Islet precursor cell (in vitro differentiated cells): Measurements from ENCODE around the gene RAB40C.
A peak's percentile ranks its signal among the peaks of the same experiment; 100 is the strongest.

ENCODE experiments used
- DNase-seq: peaks from one replicate; pipeline ENCODE4 v3.0.0-alpha.2; 2018

RAB40C gene

DNA sequence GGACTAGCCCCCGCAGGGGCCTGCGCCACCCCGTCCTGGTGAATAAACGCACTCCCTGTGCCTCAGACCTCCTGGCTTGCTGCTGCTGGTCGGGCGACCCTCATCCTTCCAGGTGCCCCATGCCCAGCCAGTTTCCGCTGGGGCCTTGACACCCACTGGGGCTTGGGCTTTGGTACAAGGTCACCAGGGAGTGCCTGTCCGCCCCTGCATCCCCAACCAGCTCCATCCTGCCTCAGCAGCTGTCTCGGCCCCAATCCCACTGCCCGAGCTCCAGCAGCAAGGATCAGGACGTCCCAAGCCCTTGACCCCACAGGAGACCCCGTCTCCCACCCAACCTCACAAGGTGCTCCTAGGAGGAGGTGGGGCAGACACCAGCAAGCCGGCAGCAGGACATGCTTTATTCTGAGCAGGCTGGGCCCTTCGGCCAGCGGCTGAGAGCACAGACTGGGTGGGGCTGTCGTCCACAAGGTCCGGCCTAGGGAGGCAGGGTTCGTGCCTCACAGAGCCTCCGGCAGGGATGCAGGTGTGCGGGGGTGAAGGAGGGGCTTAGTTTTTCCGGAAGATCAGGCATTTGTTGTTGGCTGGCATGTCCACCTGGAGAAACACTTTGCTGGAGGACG lies 44.3 kb downstream of the RAB40C start:
- DNase-seq = no peak

DNA sequence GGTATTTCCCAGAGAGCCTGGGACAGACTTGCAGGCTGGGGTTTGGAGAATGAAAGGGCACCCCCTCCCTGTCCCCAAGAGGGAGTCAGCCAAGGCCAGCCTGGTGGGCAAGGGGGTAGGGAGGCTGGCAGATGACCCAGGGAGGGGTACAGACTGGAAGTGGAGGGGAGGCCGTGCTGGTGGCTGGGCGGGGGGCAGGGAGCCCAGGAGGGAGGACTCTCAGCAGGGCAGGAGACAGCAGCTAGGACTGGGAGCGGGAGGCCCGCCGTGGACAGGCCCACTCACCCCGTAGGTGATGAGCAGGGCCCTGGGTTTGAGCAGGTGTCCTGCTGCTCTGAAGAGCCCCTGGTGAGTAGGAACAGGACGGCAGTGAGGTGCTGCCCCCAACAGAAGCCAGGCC lies 45.1 kb downstream of the RAB40C start:
- no peak for DNase-seq

DNA sequence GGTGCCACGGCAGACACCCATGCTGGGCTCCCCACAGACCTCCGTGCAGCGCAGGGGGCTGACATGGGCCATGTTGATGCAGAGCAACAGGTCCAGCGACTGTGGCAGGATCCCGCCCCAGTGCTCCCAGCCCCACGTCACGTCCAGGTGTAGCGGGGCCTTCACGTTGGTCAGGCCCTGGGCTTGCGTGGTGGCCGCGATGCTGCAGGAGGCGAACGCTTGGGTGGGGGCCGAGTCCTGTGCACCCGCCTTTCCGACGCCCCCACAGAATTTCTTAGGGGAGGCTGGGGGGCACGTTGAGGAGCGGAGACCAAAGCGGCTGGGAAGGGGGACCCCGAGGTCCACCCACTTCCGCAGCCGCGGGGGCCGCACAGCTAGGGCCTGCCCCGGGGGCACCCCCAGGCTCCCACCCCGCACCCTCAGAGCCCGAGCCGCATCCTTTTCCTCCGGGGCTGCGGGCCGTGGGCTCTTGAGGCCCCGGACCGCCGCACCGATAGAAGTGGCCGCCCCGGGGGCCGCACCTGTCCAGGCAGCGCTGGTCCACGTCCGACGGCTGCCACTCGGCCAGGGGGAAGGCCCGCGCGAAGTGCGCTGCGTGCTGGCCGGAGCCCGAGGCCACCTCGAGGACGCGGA lies 45.8 kb downstream of the RAB40C start:
- DNase-seq = no peak

DNA sequence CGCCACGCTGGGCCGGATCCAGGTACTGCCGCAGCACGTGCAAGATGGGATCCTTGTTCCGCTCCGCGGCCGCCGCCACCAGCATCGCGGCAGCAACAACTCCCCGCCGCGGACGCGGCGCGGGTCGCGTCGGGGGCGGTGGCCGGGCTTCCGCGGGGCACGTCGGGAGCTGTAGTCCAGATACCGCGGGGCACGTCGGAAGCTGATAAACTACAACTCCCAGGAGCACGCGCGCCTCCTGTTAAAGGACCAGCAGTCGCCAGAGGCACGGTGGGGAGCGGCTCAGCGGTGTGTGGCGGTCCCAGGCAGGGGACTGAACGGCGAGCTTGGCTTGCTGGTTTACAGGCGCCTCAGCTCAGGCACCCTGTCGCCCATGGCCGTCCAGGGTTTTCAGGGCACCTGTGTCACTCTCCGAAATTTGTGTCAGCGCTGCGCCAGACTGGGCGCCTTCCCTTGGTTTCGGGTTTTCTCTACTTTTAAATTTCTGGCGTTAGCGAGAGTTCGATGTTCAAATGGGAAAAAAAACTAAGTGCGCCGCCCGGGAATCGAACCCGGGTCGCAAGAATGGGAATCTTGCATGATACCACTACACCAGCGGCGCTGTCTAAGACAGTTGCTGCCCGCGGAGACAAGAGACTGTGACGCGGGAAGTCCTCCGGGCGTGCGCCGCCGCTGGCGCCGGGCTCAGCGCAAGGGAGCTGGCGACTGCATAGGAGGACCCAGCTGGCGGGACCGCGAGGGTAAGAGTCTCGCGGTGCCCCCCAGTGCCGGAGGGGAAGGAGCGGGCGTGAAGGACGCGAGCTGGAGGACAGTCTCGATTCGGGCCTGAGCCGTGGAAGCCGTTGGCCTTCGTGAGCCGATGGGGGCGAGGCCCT lies 46.6 kb downstream of the RAB40C start, which contains the start of gene METTL26:
TSS of gene METTL26 (minus strand) at position 100 of the 875 bp plus-strand sequence. CDS start at position 85, 15 bp downstream.
- peak; percentile 97 for DNase-seq

DNA sequence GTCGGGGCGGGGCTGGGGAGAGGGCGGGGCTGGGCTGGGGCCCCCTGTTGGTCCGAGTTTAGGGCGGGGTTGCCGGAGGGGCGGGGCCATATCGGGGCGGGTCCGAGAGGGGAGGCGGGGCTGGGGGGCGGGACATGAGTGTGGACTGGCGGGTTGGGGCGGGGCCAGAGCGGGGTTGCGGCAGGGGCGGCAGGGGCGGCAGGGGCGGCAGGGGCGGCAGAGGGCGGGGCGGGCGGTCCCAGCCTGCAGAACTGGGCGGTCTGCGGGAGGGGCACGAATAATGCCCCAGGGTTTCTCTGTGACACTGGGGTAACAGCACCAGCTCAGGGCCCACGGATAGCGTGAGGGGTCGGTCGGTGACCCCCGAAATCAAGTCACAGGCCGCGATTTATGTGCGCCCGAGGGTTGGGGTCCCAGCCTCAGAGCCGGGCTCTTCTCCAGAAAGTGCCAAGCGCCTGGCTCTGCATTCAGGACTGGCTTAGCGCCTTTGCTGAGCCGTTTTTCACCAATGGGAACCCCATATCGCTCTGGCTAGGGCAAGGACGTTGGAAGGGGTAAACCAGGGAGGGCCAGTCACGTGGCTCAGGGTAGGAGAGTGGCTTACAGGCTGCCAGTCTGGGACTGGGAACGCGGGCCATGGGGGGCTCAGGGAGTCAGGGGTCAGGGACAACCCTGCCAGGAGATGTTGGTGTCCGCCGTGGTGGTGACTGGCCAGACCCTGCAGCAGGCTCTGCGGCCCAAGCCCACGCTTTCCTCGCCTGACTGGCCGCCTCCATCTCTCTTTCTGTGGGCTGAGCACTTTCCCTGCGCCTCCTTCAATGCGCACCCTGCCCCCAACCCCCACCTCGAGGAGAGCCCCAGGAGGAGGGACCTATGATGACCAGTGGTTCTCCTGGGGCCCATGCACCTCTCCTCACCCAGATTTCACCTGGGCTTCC lies 47.5 kb downstream of the RAB40C start:
- DNase-seq = no peak

DNA sequence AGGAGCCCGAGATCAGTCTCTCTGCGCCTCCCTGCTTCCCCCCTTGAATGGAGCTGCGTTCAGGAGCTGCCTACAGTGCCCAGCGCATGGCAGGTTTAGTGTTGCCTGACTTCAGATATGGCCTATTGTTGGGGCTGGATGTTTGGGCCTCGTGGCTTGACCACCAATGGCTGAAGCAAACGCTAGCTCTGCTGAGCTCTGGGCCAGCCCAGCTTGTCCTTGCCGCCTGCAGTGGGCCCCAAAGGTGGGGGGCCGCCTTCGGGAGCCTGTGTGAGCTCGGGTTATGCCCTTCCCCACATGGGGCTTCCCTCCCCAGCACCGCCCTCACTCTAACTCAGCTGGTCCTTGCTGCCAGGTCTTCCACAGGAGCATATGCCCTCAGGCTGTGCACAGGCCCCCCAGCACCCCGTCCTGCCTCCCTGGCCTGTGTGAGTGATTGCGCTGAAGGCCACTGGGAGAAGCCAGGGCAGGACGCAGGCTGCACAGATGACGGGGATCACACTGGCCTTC lies 48.2 kb downstream of the RAB40C start:
- no peak for DNase-seq

DNA sequence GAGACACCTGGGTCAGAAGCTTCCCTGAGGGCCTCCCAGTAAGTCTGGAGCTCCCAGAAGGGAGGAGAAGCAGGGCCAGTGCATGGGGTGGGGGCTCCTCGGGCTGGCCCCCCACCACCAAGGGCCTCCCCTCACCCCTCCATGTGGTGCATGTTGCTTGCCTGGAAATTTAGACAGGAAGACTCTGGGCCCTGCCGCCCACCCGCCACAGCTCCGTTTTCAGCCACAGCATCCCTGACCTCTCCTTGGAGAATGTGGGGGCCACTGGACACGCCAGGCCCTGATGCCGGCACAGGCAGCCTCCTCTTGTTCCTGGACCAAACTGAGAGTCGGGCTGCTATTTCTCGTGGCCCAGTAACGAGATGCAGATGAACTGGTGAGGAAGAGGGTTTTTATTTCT lies 49.0 kb downstream of the RAB40C start:
- DNase-seq = no peak

DNA sequence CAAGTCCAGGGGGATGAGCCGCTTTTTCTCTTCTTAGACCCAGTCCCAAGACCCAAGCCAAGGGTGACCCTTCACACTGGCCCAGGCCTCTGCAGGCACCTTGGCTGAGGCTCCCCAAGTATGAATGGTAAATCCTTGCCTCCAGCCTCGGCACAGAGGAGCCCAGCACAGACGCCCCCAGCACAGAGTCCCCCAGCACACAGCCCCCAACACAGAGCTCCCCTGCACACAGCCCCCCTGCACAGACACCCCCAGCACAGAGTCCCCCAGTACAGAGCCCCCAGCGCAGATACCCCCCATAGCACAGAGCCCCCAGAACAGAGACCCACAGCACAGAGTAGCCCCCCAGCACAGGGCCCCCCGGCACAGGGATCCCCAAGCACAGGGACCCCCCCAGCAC lies 50.7 kb downstream of the RAB40C start:
- DNase-seq = no peak

DNA sequence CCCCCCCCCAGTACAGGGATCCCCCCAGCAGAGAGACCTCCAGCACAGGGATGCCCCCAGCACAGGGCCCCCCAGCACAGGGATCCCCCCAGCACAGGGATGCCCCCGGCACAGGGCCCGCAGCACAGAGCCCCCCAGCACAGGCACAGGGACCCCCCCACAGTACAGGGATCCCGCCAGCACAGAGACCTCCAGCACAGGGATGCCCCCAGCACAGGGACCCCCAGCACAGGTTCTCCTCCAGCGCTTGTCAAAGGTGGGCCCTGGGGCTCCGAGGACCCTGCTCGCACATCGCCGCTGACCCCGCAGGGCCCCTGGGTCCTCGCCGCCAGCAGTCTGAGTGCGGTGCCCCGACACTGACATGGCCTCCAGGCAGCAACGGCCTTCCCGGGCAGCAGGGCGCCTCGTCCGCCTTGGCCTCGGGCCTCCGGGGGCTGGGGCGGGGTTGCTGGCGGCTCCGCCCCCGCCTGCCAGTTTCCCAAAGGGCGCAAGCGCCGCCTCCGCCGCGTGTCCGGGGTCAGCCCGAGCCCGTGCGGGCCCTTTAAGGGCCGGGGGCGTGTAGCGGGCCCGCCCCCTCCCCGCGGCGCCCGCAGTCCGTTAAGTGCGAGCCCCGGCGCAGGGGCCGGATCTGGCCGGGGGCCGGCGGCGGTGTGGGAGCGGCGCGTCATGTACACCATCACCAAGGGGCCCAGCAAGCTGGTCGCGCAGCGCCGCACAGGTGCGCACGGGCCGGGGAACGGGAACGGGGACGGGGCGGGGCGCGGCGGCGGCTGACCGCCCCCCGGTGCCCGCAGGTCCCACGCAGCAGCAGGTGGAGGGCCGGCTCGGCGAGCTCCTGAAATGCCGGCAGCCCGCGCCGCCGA lies 51.7 kb downstream of the RAB40C start, which contains the start of gene MCRIP2:
TSS of gene MCRIP2 (plus strand) at position 503 of the 863 bp plus-strand sequence. CDS start at position 667, 164 bp downstream.
- DNase-seq = peak; percentile 86

DNA sequence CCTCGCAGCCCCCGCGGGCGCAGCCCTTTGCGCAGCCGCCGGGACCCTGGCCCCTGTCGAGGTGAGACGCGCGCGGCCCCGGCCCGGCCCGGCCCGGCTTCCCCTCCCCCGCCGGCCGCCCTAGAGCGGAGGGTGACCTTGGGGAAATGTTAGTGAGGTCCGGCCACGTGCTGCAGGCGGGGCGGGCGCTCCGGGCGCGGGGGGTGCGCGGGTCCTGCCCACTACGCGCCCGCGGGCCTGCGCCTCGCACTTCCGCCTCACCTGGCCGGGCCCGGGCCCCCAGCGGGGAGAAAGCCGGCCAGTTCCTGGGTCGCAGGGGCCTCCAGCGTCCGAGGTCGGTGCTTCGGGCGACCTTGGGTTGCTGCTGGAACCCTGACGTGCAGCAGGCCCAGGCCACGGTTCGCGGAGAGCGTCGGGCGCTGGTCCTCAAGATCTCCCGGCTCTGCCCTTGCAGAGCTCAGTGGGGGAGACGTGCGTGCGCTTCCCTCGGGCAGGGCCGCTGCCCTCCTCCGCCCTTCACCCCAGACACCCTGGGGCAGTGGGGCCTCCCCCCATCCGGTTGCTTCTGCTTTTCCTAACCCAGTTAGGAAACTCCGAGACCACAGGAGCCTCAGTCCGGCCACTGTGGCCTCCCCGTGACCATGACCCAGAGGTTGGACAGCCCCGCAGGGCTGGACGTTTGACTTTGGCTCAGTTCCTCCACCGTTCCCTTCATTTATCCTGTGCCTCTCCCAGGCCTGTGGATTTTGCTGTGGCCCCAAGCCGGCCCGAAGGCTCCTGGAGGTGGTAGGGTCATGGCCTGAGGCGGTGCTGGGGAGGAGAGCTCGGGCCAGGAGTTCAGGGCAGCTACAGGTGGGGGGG lies 52.6 kb downstream of the RAB40C start:
- DNase-seq = no peak

DNA sequence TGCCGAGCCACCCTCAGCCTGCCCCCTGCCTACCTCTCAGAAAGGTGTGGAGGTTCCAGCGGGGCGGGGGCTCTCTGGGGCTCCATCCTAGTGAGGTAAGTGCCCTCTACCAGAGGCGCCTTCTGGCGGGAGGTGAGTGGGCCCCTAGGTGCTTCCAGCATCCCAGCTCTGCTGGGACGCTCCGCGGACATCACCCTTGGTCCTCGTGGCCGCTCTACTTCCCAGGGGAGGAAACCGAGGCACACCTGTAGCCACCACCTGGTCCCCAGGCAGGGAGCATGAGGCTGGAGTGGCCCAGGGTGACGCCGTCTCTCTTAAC lies 53.1 kb downstream of the RAB40C start:
- DNase-seq = no peak

DNA sequence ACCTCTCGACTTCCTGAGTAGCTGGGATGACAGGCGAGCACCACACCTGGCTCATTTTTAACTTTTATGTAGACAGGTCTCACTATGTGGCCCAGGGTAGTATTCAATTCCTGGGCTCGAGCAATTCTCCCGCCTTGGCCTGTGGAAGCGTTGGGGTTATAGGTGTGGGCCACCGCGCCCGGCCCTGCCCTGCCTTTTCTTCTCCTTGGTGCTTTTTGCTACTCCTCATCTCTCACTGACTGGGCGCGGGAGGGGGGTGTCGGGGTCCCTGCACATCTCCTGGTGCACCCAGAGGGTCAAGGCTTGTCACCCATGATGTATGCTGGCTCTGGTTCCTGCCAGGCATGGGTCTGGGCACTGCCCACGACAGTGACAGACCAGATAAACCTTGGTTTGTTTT lies 54.7 kb downstream of the RAB40C start:
- no peak for DNase-seq

DNA sequence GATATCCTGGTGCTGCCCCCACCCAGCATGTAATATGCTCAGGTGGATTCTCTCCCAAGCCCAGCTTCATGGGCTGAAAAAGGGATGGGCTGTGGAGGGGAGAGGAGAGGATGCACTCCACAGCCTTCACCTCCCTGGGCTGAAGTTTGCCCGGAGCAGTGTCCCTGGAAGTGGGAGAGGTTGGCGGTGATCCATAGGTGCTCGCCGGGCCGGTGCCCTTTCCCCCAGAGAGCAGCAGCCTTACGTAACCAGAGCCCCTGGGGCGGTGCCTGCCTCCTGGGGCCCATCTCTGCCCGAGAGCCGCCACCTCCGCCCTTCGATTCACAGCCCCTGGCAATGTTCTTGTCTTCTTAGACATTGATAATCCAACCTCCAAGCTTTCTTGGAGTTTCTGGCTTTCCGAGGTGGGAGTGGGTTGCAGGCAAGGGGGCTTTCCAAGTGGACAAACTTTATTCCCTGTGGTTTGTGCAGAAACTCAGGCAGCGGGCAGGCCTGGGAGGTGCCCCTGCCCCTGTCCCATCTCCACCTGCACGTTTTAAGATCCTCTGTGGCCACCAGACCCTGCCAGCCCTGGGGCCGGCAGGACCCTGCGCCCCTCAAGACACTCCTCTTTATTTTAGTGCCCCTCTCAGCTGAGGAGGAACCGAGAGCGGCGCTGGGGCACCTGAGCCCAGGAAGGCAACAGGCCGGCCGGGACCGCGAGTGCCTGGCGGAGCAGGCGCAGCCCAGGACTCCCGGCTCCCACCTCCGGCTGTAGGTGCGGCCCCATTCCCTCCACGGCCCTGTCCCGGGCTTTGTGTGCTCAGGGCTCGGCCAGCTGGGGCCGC lies 56.2 kb downstream of the RAB40C start:
- DNase-seq = no peak

DNA sequence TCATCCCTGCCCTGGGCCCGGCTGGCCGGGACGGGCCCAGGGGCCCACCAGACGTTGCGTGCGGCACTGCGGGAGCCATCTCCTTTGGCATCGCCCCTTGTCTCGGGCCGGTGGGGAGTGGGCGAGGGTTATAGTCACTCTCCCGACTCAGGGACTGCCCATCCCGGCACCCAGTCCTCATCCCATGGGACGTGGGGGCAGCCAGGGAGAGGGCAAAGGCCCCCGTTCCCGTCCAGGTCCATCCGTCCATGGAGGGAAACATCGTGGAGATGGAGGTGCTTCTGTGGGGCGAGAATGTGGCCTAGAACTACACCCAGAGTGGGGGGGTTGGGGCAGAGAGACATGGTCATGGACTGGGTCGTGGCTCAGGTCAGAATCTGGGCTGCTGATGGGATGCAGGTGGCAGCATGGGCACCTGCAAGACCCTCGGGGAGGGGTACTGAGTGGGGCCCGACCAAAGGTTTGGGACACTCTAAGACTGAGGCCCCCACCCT lies 56.9 kb downstream of the RAB40C start:
- DNase-seq = no peak

DNA sequence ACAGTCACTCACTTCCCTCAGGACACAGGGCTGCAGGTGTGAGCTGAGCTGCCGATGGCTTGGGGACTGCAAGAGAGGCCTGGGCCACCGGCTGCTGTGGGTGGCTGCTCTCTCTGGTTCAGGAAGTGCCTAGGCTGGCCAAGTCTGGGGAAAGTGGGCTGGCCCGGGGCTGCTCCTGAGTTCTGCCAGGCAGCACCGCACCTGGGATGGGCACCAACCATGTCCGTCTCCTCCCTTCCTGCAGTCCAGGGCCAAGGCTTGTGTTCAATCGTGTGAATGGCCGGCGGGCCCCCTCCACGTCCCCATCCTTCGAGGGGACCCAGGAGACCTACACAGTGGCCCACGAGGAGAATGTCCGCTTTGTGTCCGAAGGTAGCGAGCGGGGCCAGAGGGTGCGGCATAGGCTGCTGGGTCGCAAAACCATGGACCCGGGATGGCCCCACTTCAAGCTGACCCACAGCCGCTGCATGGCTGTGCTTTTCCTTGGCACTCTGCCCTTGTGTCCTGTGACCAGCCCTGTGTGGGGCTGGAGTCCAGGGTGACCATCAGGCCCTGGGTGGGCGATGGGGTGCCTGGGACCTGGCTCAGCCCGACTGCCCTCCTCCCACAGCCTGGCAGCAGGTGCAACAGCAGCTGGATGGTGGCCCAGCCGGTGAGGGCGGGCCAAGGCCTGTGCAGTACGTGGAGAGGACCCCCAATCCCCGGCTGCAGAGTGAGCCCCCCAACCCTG lies 57.5 kb downstream of the RAB40C start:
- no peak for DNase-seq

DNA sequence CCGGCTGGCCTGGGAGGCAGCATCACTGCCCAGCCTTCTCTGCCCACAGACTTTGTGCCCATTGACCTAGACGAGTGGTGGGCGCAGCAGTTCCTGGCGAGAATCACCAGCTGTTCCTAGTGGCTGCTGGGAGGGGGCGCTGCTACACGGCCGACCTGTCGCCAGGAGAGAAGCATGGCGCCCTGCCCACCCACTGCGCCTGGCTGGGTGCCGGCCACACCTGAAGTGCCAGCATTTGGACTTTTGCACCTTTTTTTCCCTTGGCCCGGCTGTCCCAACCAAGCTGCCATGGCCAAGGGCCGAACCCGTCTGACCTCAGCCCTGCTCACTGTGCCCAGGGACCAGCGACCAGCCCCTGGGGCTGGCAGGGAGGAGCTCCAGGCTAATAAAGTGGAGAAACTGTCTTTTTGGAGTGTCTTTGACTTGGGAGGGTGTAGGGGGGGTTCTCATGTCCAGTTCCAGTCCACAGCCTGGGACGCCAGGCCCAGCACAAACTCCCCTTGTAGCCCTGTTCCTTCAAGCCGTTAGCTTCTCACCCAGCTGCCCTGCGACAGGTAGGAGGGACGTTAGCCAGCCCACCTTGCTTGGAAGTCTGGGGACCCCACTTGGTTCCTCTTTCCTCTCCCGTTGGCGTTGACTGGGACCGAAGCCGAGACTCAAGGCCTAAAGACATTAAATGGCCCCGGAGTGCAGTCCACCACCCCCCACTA lies 58.4 kb downstream of the RAB40C start:
- no peak for DNase-seq

DNA sequence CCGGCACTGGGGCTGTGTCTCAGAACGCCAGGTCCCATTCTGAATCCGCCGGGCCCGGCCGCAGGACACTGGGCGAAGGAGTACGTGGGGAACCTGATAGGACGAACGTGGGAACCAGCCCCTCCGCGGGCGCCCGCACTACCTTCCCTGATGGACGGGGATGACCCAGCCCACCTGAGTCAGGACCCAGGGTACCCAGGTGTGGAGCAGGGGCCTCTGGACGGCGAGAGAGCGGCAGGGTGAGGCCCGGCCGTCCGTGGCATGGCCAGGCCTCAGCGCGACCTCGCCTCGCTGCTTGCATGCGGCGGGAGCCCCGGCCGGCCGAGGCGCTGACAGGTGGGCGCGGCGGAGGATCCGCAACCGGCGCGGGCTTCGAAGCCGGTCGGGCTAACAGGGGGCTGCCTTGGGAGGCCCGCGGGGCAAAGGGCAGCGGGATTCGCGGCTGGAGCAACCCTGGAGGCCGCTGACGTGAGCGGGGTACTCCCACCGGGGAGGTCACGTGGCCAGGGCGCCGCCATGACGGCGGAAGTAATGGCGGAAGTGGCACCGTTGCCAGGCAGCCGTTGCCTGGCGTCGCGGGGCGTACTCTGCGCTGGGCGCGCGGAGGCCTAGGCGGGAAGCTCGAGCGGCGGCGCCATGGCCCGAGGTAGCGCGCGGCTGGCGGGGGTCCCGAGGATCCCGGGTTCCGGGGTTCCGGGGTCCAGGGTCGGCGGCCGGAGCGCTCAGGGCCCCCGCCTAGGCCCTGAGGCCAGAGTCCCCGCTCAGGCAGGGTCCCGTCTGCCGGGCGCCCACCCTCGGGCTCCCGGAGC lies 59.1 kb downstream of the RAB40C start, which contains the start of gene WDR90:
TSS of gene WDR90 (plus strand) at position 585 of the 809 bp plus-strand sequence. CDS start at position 637, 52 bp downstream.
- DNase-seq = peak; percentile 95
